Panc1 (cell line): ENCODE results near the gene RANBP17. TPM values are rescaled to one million over a fixed set of nuclear protein-coding genes. Genes with fewer than 3 reads are reported as not detected.

Experiments
- ATAC-seq: fragments of 200-7000 bp; cut with Tn5 transposase; 2 replicates; pipeline ENCODE4 v1.9.1; 2020; ENCODE audit warnings: mild to moderate bottlenecking, moderate library complexity
- BruUV-seq: library from RNA; stranded (reverse); fragments of 400-500 nt; replicated peaks from 2 replicates; lab custom pipeline; 2021; lab: Mats Ljungman, UMichigan
- CTCF ChIA-PET: fragments of 300-600 bp; sonication (Branson Sonifier 250); formaldehyde crosslinking; loops from one replicate; lab custom pipeline; 2022; ENCODE audit warnings: antibody characterized with exemption; lab: Charles Lee
- POLR2A ChIA-PET: fragments of 300-600 bp; sonication (Branson Sonifier 250); formaldehyde crosslinking; loops from one replicate; lab custom pipeline; 2022; ENCODE audit warnings: antibody characterized with exemption; lab: Charles Lee
- DNase-seq: peaks from one replicate; pipeline ENCODE4 v3.0.0-alpha.2; 2010; ENCODE audit warnings: low read depth, low spot score
- H3K27ac ChIP-seq: 2 replicates; pipeline ENCODE4 v1.5.1; 2011; ENCODE audit warnings: mild to moderate bottlenecking, low read length, inconsistent platforms
- H3K27me3 ChIP-seq: fragments of 200-500 bp; sonication (Bioruptor generic); 2 replicates; pipeline ENCODE4 v1.6.0; 2014; ENCODE audit warnings: low read length, inconsistent platforms; ENCODE audit not compliant: control insufficient read depth, insufficient read depth
- H3K36me3 ChIP-seq: fragments of 200-500 bp; sonication (Bioruptor generic); 2 replicates; pipeline ENCODE4 v1.5.1; 2014; ENCODE audit warnings: inconsistent platforms, mild to moderate bottlenecking, low read length, moderate library complexity; ENCODE audit not compliant: control insufficient read depth, insufficient read depth
- H3K4me1 ChIP-seq: 2 replicates; pipeline ENCODE4 v1.5.1; 2011; ENCODE audit warnings: inconsistent platforms, mild to moderate bottlenecking, low read length, moderate library complexity; ENCODE audit not compliant: control insufficient read depth, insufficient read depth
- H3K4me3 ChIP-seq, 2 experiments: 2 replicates each; pipeline ENCODE4 v1.5.1; 2011 to 2012; ENCODE audit warnings: low read depth in 2 of 2, low read length in 2 of 2, mild to moderate bottlenecking in 2 of 2, inconsistent platforms in 1 of 2, moderate library complexity in 1 of 2
- H3K9me3 ChIP-seq: fragments of 200-500 bp; sonication (Bioruptor generic); 2 replicates; pipeline ENCODE4 v1.5.1; 2014; ENCODE audit warnings: low read depth, mild to moderate bottlenecking, inconsistent platforms, low read length, moderate library complexity; ENCODE audit not compliant: control insufficient read depth, insufficient read depth
- CTCF ChIP-seq: fragments of 450-650 bp; IDR thresholded peaks from 2 replicates; pipeline ENCODE4 v1.5.1; 2017; ENCODE audit warnings: mild to moderate bottlenecking
- POLR2AphosphoS5 ChIP-seq: IDR thresholded peaks from 2 replicates; pipeline ENCODE4 v1.6.1; 2012; ENCODE audit warnings: mild to moderate bottlenecking, low read depth, low read length, moderate library complexity
- REST ChIP-seq, 2 experiments: IDR thresholded peaks; 2 replicates each; pipeline ENCODE4 v1.6.1; 2011 to 2012; ENCODE audit warnings: low read depth in 2 of 2, control low read depth in 1 of 2, low read length in 1 of 2, mild to moderate bottlenecking in 1 of 2, moderate library complexity in 1 of 2; ENCODE audit not compliant: insufficient read depth in 1 of 2
- SIN3A ChIP-seq: IDR thresholded peaks from 2 replicates; pipeline ENCODE4 v1.6.1; 2012; ENCODE audit warnings: low read depth, mild to moderate bottlenecking, low read length, moderate library complexity, borderline replicate concordance; ENCODE audit not compliant: insufficient read depth
- TCF7L2 ChIP-seq: IDR thresholded peaks from 2 replicates; pipeline ENCODE4 v1.6.1; 2011; ENCODE audit warnings: mild to moderate bottlenecking, low read depth, low read length, inconsistent platforms
- in situ Hi-C: cut with HindIII; loops from 2 replicates; pipeline ENCODE4 v1.10.0; 2016; ENCODE audit warnings: low sequenced_read_pairs, low pct_unique_long_range_greater_than_20kb
- intact Hi-C: fragments of 100-400 bp; cut with micrococcal nuclease; formaldehyde crosslinking; loops from one replicate; pipeline ENCODE4 v1.10.0; 2022; ENCODE audit not compliant: unreplicated experiment
- total RNA-seq: library from RNA; stranded (reverse); gene quantifications from one replicate; pipeline ENCODE4 v1.2.1, GENCODE V29; 2021; ENCODE audit not compliant: unreplicated experiment

Gene RANBP17
- total RNA-seq, 1 experiment from 2014 or later, result not detected

- no peaks in the 10 kb centered on the region for H3K36me3 ChIP-seq
- POLR2A ChIA-PET, result no interaction called here
- intact Hi-C loops, result no loop called here
- ATAC-seq (no peak), DNase-seq (no peak)
- no peaks in the 10 kb centered on the region for H3K27me3 ChIP-seq
- no peak overlapping the region for H3K4me3 ChIP-seq
- no peaks in the 10 kb centered on the region for H3K9me3 ChIP-seq
- no peak overlapping the region for H3K27ac ChIP-seq
- CTCF ChIA-PET, result no interaction called here
- TF ChIP-seq CTCF, result no peak
- TF ChIP-seq POLR2AphosphoS5, result no peak
- no peak for TF ChIP-seq TCF7L2
- TF ChIP-seq REST (IDR thresholded peaks at IDR 0.05; ENCODE audit: insufficient read depth in 1 of 2, low read depth in 2 of 2, low read length in 1 of 2), result no peak
- no peak for TF ChIP-seq SIN3A
- in situ Hi-C loops, result no loop called here
- no peaks in the 10 kb centered on the region for H3K4me1 ChIP-seq
- no TSS peak for BruUV-seq
These were observed 380.7 kb downstream of the RANBP17 start for GRCh38 chr5:171242521-171242920.

- no TSS peak for BruUV-seq
- H3K36me3 ChIP-seq, result no peaks in the 10 kb centered on the region
- ChIA-PET CTCF (no interaction called here), POLR2A (no interaction called here)
- no peaks in the 10 kb centered on the region for H3K4me1 ChIP-seq
- no peak for DNase-seq
- H3K9me3 ChIP-seq, result no peaks in the 10 kb centered on the region; the same call in 1 of the 2 replicates
- H3K27me3 ChIP-seq, result no peaks in the 10 kb centered on the region
- H3K27ac ChIP-seq, result no peak overlapping the region
- no peak for ATAC-seq
- in situ Hi-C loops, result no loop called here
- TF ChIP-seq REST (IDR thresholded peaks at IDR 0.05; ENCODE audit: insufficient read depth in 1 of 2, low read depth in 2 of 2, low read length in 1 of 2) (no peak), TCF7L2 (no peak), CTCF (no peak), POLR2AphosphoS5 (no peak), SIN3A (no peak)
- intact Hi-C loops, result no loop called here
- no peak overlapping the region for H3K4me3 ChIP-seq
These were observed 384.4 kb downstream of the RANBP17 start for GRCh38 chr5:171246231-171246630.
